Fibroblast of pulmonary artery (primary cell): ENCODE results near the gene IL17RD.

ENCODE experiments used
- DNase-seq: peaks from one replicate; pipeline ENCODE4 v3.0.0-alpha.2; 2010; ENCODE audit warnings: low read depth
- H3K4me3 ChIP-seq: replicated peaks from 2 replicates; pipeline ENCODE4 v1.5.1; 2011; ENCODE audit warnings: low read depth, mild to moderate bottlenecking, control low read depth, low read length, moderate library complexity
- TF ChIP-seq, protein P1 (sequence below): IDR thresholded peaks from 2 replicates; pipeline ENCODE4 v1.5.1; 2011; ENCODE audit warnings: mild to moderate bottlenecking, control low read depth, low read length, inconsistent platforms; ENCODE audit errors: missing control alignments

The IL17RD gene

DNA sequence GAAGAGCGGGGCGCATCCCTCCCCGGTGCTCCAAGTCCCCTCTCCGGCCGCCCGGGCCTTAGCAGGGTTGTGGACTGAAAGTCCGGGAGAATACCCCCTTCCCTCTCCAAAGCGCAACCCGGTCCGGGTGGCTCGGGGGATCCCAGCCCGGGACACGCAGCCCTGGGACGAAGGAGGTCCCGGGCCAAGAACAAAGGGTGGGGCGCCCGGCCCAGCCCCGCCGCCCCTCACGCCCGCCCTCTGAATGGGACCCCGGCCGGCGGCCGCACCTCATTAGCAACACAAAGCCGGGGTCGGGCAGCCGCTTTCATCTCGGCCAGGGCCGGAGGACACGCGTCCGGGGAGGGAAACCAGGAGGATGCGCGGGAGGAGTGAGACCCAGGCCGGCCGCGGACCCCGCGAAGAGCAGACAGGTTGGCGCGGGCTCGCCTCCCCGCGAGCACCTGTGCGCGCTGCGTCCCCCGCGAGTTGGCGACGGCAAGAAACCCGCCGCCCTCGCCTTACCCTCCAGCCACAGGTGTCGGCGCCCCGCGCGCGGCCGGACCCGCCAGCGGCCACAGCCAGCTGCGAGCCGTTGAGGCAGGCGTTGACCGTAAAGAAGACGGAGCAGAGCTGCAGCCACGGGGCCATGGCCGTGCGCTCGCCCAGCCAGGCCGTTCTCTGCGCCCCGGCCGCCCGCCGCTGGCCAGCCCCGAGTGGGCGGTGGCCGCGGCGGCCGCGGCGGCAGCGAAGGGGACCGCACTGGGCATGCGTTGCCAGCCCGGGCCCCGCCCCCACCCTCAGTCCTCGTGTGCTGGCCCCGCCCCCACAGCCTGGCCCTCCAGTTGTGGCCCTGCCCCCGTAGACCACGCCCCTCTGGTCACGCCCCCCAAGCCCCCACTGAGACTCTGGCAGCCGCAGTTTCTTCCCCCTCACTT is at the start of gene IL17RD:
Gene IL17RD (minus strand): TSS at position 697 of the 917 bp plus-strand sequence. CDS start 67 bp downstream, at position 630.
- TF ChIP-seq, protein P1, sequence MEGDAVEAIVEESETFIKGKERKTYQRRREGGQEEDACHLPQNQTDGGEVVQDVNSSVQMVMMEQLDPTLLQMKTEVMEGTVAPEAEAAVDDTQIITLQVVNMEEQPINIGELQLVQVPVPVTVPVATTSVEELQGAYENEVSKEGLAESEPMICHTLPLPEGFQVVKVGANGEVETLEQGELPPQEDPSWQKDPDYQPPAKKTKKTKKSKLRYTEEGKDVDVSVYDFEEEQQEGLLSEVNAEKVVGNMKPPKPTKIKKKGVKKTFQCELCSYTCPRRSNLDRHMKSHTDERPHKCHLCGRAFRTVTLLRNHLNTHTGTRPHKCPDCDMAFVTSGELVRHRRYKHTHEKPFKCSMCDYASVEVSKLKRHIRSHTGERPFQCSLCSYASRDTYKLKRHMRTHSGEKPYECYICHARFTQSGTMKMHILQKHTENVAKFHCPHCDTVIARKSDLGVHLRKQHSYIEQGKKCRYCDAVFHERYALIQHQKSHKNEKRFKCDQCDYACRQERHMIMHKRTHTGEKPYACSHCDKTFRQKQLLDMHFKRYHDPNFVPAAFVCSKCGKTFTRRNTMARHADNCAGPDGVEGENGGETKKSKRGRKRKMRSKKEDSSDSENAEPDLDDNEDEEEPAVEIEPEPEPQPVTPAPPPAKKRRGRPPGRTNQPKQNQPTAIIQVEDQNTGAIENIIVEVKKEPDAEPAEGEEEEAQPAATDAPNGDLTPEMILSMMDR = no peak
- peak; percentile 79 for DNase-seq
- peak within 1 kb of the TSS; percentile 63 for H3K4me3 ChIP-seq

DNA sequence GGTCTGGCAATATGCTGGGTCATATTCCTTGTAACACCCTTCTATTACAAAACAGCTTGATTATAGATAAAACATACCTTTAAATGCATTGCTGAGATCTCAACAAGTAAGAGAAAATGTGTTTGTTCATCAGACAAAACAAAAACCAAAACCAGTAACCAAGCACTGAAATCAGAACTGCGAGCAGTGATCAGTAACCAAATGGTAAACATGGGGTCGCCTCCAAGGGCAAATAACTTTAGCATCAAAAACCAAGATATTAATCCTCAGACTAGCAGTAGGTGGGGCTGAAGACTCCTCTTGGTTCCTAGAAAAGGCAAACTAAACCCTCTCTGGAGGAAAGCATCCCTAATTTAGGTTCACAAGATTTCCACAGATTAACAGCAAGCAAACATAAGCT is 41.3 kb upstream of the IL17RD start:
- DNase-seq = no peak
- TF ChIP-seq, protein P1 = no peak
- H3K4me3 ChIP-seq = no peak overlapping the region

DNA sequence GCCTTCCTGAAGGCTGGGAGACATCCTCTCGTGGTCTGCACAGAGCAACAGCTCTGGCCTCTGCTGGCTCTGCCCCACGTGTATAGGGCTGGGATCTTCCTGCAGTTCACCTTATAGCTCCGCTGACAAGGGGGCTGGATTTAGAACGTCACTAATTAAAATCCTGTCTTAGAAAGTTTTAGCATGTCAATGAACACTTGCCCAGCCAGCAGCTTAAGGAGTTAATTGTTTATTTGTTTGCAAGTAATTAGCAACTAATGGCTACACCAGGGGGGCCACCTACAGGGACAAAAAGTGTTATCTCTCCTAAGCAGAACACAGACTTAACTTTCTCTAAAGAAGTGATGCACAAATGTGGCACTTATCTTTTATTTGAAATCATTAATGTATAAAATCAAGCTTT is 34.7 kb upstream of the IL17RD start, which contains the start of gene HESX1:
Gene HESX1 (minus strand): TSS at position 84 of the 403 bp plus-strand sequence. CDS start 60 bp downstream, at position 24.
- DNase-seq = no peak
- TF ChIP-seq, protein P1 = no peak
- no peak within 1 kb of the TSS for H3K4me3 ChIP-seq

DNA sequence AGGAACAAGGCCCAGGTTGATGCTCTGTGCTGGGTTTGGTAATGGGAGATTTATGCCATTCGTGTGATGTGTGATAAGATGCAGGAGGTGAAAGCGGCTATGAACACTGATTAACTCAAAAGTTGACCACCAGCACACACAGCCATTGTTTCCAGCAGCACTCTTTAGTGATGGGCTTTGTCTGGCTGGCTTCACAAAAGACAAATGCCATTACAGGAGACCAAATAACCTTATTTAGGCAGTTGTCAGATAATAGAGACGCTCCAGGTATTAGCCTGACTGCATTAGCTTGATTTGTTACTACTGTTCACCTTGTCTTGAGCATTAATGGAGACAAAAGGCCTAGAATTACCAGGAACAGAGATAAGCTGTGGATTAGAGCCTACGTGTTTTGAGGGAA is 29.5 kb upstream of the IL17RD start:
- DNase-seq = no peak
- no peak overlapping the region for H3K4me3 ChIP-seq
- TF ChIP-seq, protein P1 = no peak

DNA sequence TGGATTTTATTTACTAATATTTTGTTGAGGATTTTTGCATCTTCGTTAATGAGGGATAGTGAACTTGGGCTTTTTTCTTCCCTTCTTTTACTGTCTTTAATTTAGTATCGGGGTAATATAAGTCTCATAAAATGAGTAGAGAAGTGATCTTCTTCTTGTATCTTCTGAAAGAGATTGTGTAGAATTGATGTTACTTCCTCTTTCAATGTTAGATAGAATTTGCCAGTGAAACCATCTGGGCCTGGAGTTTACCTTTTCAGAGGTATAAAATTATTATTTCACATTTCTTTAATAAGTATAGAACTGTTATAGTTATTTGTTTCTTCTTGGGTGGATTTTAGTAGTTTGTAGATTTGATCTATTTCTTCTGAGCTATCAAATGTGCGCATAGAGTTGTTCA is 26.9 kb upstream of the IL17RD start:
- TF ChIP-seq, protein P1 = no peak
- no peak for DNase-seq
- no peak overlapping the region for H3K4me3 ChIP-seq

DNA sequence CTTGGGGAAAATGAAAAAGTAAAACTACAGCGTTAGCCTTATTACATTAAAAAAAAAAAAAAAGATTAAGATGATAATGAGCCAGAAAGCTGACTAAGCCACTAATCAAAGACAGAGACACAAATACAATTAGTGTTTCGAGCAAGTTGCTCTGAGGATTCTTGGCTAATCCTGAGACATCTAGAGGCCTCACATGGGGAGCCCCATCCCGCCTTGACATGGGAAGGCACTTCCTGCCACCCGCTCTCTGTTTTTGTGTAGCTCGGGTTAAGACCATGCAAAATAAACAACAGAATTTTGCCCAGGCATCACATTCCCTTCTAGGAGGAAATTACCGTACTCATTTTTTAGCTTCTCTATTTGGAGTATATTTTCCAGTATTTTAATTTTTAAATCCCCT is 19.4 kb upstream of the IL17RD start:
- no peak for DNase-seq
- no peak overlapping the region for H3K4me3 ChIP-seq
- TF ChIP-seq, protein P1 = no peak
